ENCODE results near the gene ACTL8.

GRCh38 chr1:17763417-17763816 is 8.3 kb downstream of the ACTL8 start:
- TF ChIP-seq CTCF (IDR thresholded peaks at IDR 0.05 in 2 of 3, conservative IDR thresholded peaks at IDR 0.05 in 1 of 3; ENCODE audit: borderline replicate concordance in 1 of 3, insufficient read depth in 1 of 3, low read depth in 2 of 3, low read length in 2 of 3), result no peak
- TF ChIP-seq SRF (IDR thresholded peaks at IDR 0.05; ENCODE audit: low read depth), result no peak
- no peak for TF ChIP-seq POLR2AphosphoS5 (IDR thresholded peaks at IDR 0.05; ENCODE audit: low read depth, low read length)
- no peak for TF ChIP-seq POLR2A (IDR thresholded peaks at IDR 0.05; ENCODE audit: borderline replicate concordance, extremely low read depth, insufficient read depth, insufficient read length)
- no peak for TF ChIP-seq SIN3A (IDR thresholded peaks at IDR 0.05; ENCODE audit: low read depth)
- no peak for TF ChIP-seq MAX (IDR thresholded peaks at IDR 0.05)
- no peak for TF ChIP-seq ELF1 (IDR thresholded peaks at IDR 0.05; ENCODE audit: borderline replicate concordance, low read depth)
